Astrocyte (in vitro differentiated cells and primary cell): ENCODE data around the gene GIT2.

Experiments
- EZH2 ChIP-seq: IDR thresholded peaks from 2 replicates; pipeline ENCODE4 v1.6.1; 2012; ENCODE audit warnings: mild to moderate bottlenecking, low read length, inconsistent platforms; ENCODE audit not compliant: insufficient read depth
- TF ChIP-seq, protein P1 (sequence below): IDR thresholded peaks from 2 replicates; pipeline ENCODE4 v1.5.1; 2011; ENCODE audit warnings: low read depth, mild to moderate bottlenecking, inconsistent platforms, low read length, moderate library complexity; ENCODE audit not compliant: insufficient read depth

DNA sequence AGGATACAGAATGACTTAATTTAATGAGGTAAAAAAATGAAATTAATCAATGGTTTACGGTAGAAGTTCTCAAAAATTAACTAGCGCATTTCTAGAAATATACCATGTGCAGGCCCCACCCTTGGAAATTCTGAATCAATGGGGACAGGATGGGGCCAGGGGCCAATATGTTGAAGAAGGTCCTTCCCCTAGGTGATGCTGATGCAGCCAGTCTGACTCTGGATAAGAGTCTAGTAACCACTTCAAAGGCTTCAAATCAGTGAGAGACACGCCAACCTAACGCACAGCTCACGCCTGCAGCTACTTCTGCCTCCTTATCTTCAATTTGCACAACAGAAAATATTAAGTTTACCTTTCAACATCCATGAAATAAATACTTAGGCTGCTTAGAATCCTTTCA is 14.9 kb downstream of the GIT2 start:
- TF ChIP-seq, protein P1, sequence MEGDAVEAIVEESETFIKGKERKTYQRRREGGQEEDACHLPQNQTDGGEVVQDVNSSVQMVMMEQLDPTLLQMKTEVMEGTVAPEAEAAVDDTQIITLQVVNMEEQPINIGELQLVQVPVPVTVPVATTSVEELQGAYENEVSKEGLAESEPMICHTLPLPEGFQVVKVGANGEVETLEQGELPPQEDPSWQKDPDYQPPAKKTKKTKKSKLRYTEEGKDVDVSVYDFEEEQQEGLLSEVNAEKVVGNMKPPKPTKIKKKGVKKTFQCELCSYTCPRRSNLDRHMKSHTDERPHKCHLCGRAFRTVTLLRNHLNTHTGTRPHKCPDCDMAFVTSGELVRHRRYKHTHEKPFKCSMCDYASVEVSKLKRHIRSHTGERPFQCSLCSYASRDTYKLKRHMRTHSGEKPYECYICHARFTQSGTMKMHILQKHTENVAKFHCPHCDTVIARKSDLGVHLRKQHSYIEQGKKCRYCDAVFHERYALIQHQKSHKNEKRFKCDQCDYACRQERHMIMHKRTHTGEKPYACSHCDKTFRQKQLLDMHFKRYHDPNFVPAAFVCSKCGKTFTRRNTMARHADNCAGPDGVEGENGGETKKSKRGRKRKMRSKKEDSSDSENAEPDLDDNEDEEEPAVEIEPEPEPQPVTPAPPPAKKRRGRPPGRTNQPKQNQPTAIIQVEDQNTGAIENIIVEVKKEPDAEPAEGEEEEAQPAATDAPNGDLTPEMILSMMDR: no peak
- TF ChIP-seq EZH2: no peak
